PC-3 (cell line): Measurements from ENCODE around the gene AFF1. TPM values are rescaled to one million over a fixed set of nuclear protein-coding genes. Genes with fewer than 3 reads are reported as not detected.

ENCODE experiments used
- ATAC-seq: fragments of 200-7000 bp; cut with Tn5 transposase; 2 replicates; pipeline ENCODE4 v1.9.1; 2020; ENCODE audit warnings: mild to moderate bottlenecking, moderate library complexity
- BruUV-seq: library from RNA; stranded (reverse); fragments of 400-500 nt; replicated peaks from 2 replicates; lab custom pipeline; 2021; lab: Mats Ljungman, UMichigan
- CTCF ChIA-PET: fragments of 300-600 bp; sonication (Branson Sonifier 250); formaldehyde crosslinking; loops from one replicate; lab custom pipeline; 2022; ENCODE audit warnings: antibody characterized with exemption; lab: Charles Lee
- POLR2A ChIA-PET: fragments of 300-600 bp; sonication (Branson Sonifier 250); formaldehyde crosslinking; loops from one replicate; lab custom pipeline; 2022; ENCODE audit warnings: antibody characterized with exemption; ENCODE audit not compliant: unreplicated experiment; lab: Charles Lee
- DNase-seq: peaks from one replicate; pipeline ENCODE4 v3.0.0-alpha.2; 2015
- H2AFZ ChIP-seq: fragments of 300-600 bp; sonication (generic); 2 replicates; pipeline ENCODE4 v1.6.0; 2016; ENCODE audit warnings: antibody characterized with exemption, low read length
- H3F3A ChIP-seq: fragments of 300-600 bp; sonication (generic); one replicate; pipeline ENCODE4 v1.6.0; 2017; ENCODE audit warnings: antibody characterized with exemption, low read length, control low read depth, mild to moderate bottlenecking; ENCODE audit not compliant: unreplicated experiment
- H3K27ac ChIP-seq: fragments of 300-600 bp; sonication (generic); 2 replicates; pipeline ENCODE4 v1.5.1; 2016; ENCODE audit warnings: mild to moderate bottlenecking, low read length
- H3K27me3 ChIP-seq: fragments of 300-600 bp; sonication (generic); 2 replicates; pipeline ENCODE4 v1.6.1; 2016; ENCODE audit warnings: low read length, mixed read lengths
- H3K36me3 ChIP-seq: fragments of 300-600 bp; sonication (generic); 2 replicates; pipeline ENCODE4 v1.6.1; 2016; ENCODE audit warnings: low read depth, mixed run types, low read length, mixed read lengths
- H3K4me1 ChIP-seq: fragments of 300-600 bp; sonication (generic); 2 replicates; pipeline ENCODE4 v1.5.1; 2016; ENCODE audit warnings: low read length; ENCODE audit not compliant: insufficient read depth
- H3K4me2 ChIP-seq: fragments of 300-600 bp; sonication (generic); 2 replicates; pipeline ENCODE4 v1.6.0; 2016; ENCODE audit warnings: low read length
- H3K4me3 ChIP-seq: fragments of 300-600 bp; sonication (generic); 2 replicates; pipeline ENCODE4 v1.5.1; 2016; ENCODE audit warnings: mild to moderate bottlenecking, low read length, mixed read lengths
- H3K79me2 ChIP-seq: fragments of 300-600 bp; sonication (generic); 2 replicates; pipeline ENCODE4 v1.6.1; 2017; ENCODE audit warnings: low read length, mixed read lengths
- H3K9ac ChIP-seq: fragments of 300-600 bp; sonication (generic); 2 replicates; pipeline ENCODE4 v1.6.0; 2016; ENCODE audit warnings: mild to moderate bottlenecking, low read length
- H3K9me2 ChIP-seq: fragments of 300-600 bp; sonication (generic); replicated peaks from 2 replicates; pipeline ENCODE4 v1.6.1; 2016; ENCODE audit warnings: mixed run types, low read length, mixed read lengths
- H3K9me3 ChIP-seq: fragments of 300-600 bp; sonication (generic); 2 replicates; pipeline ENCODE4 v1.6.1; 2016; ENCODE audit warnings: low read length, mixed read lengths
- H4K20me1 ChIP-seq: fragments of 300-600 bp; sonication (generic); 2 replicates; pipeline ENCODE4 v1.6.1; 2016; ENCODE audit warnings: low read length, mixed read lengths
- EZH2 ChIP-seq: fragments of 300-600 bp; sonication (generic); IDR thresholded peaks from one replicate; pipeline ENCODE4 v1.6.1; 2017; ENCODE audit warnings: antibody characterized with exemption, mild to moderate bottlenecking, low read length; ENCODE audit not compliant: unreplicated experiment
- EZH2phosphoT487 ChIP-seq: fragments of 300-600 bp; sonication (generic); IDR thresholded peaks from 2 replicates; pipeline ENCODE4 v1.6.1; 2018; ENCODE audit warnings: mild to moderate bottlenecking, antibody characterized with exemption, low read length, borderline replicate concordance
- intact Hi-C: fragments of 100-400 bp; cut with micrococcal nuclease; formaldehyde crosslinking; loops from 2 replicates; pipeline ENCODE4 v1.9.0; 2023
- total RNA-seq: library from RNA; depleted of rRNA; stranded (reverse); fragments of >200 nt; gene quantifications from 2 replicates; pipeline ENCODE4 v1.2.3, GENCODE V29; 2014
- TF ChIP-seq, protein P1 (sequence below): fragments of 300-600 bp; sonication (generic); conservative IDR thresholded peaks from 2 replicates; pipeline ENCODE4 v1.5.1; 2017; ENCODE audit warnings: antibody characterized with exemption, low read depth, mild to moderate bottlenecking, low read length

The AFF1 gene
- total RNA-seq, 1 experiment from 2014 or later = 8.1 TPM

DNA sequence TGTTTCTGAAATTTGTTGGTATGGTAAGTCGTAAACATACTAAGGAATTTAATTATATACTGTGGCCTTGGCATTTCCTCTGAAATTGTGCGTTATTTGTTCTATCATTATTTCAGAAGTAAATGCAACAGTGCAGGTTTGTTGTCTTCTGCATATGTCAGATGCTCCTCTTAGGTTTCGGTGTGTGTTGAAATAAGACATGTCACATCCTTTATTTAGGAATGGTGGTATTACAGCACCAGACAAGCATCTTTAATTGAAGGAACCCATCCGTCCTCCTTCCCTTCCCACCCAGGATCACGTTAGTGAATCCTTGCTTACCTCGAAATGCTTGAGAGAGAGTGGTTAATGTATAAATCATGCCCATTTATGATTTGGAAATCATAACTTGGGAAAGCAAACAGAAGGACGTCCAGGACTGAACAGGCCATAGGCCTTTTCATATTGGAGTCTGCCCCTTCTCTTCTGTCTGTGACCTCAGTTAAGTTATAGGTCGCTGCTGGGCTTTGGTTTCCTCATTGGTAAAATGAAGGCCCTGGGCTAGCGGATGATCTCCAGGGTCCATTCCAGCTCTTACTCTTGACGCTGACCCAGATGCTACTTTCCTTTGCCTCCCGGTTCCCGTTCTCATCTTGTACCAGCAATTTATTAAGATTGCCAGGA, 151.5 kb downstream of the AFF1 start:
- BruUV-seq = no TSS peak
- H2AFZ ChIP-seq = no peak overlapping the region

DNA sequence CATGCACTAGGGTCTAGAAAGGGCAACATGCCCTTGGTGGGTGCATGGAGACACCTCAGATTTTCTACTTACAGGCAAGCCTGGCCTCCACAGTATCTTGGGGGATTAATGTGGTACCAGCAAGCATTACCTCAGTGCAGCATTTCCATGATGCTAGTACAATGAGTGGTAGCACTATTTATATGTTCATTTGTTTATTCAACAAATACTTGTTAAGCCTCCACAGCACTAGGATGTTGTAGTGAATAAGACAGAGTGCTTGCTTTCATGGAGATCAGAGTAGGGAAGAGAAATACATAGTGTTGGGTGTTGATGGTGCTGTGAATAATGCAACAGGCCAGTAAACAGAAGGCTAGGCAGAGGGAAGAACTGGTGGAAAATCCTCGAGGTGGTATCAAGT, 152.2 kb downstream of the AFF1 start:
- H4K20me1 ChIP-seq = no peaks in the 10 kb centered on the region
- H3F3A ChIP-seq = no peaks in the 10 kb centered on the region
- TF ChIP-seq, protein P1, sequence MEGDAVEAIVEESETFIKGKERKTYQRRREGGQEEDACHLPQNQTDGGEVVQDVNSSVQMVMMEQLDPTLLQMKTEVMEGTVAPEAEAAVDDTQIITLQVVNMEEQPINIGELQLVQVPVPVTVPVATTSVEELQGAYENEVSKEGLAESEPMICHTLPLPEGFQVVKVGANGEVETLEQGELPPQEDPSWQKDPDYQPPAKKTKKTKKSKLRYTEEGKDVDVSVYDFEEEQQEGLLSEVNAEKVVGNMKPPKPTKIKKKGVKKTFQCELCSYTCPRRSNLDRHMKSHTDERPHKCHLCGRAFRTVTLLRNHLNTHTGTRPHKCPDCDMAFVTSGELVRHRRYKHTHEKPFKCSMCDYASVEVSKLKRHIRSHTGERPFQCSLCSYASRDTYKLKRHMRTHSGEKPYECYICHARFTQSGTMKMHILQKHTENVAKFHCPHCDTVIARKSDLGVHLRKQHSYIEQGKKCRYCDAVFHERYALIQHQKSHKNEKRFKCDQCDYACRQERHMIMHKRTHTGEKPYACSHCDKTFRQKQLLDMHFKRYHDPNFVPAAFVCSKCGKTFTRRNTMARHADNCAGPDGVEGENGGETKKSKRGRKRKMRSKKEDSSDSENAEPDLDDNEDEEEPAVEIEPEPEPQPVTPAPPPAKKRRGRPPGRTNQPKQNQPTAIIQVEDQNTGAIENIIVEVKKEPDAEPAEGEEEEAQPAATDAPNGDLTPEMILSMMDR = no peak
- TF ChIP-seq EZH2phosphoT487 = no peak
- TF ChIP-seq EZH2 = no peak
- no peak overlapping the region for H2AFZ ChIP-seq
- H3K9me2 ChIP-seq = no peaks in the 10 kb centered on the region
- H3K27ac ChIP-seq = no peak overlapping the region
- H3K9ac ChIP-seq = no peak overlapping the region
- H3K79me2 ChIP-seq = no peaks in the 10 kb centered on the region
- no peaks in the 10 kb centered on the region for H3K9me3 ChIP-seq
- H3K27me3 ChIP-seq = no peaks in the 10 kb centered on the region
- no TSS peak for BruUV-seq
- no peak overlapping the region for H3K4me2 ChIP-seq
- intact Hi-C loops = no loop called here
- ChIA-PET POLR2A (no interaction called here), CTCF (no interaction called here)
- H3K4me3 ChIP-seq = no peak overlapping the region
- H3K4me1 ChIP-seq = peaks cover 26% of the 10 kb centered on the region
- ATAC-seq (no peak), DNase-seq (no peak)
- peaks cover 6% of the 10 kb centered on the region; the same call in 1 of the 2 replicates for H3K36me3 ChIP-seq

More for the DNA sequence above, 151.5 kb downstream of the AFF1 start:
- Histone ChIP-seq H3K4me2 (no peak overlapping the region), H3K4me1 (peaks cover 19% of the 10 kb centered on the region), H3K9me2 (no peaks in the 10 kb centered on the region), H3K79me2 (no peaks in the 10 kb centered on the region), H3K36me3 (peaks cover 6% of the 10 kb centered on the region; the same call in 1 of the 2 replicates), H3K27ac (no peak overlapping the region), H4K20me1 (no peaks in the 10 kb centered on the region), H3K9ac (no peak overlapping the region), H3K27me3 (no peaks in the 10 kb centered on the region), H3F3A (no peaks in the 10 kb centered on the region), H3K9me3 (no peaks in the 10 kb centered on the region), H3K4me3 (no peak overlapping the region)
- TF ChIP-seq EZH2phosphoT487 (no peak), EZH2 (no peak)
- TF ChIP-seq, protein P1 = no peak
- DNase-seq (no peak), ATAC-seq (no peak)
- intact Hi-C loops = no loop called here
- CTCF ChIA-PET = no interaction called here
- POLR2A ChIA-PET = no interaction called here

DNA sequence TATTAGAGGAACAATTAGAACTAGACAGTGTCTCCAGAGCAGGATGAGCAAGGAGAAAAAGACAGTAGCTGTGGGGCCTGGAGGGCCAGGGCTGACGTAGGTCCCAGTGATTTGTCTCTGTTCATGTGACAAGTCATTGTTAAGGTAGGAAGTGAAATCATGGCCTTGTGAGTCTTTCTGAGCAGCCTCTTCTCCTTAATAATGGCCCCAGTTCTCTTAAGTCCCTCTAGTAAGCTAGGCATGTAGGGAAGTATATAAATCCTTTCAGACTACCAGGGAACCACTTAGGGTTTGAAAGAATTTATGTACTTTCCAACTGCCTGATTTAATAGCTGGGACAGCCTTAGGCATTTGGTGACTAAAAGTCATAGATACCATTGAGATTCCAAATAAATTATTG, 152.6 kb downstream of the AFF1 start:
- Histone ChIP-seq H4K20me1 (no peaks in the 10 kb centered on the region), H3K4me2 (no peak overlapping the region), H3K27me3 (no peaks in the 10 kb centered on the region), H3K4me1 (peaks cover 30% of the 10 kb centered on the region), H3K9ac (no peak overlapping the region), H3F3A (no peaks in the 10 kb centered on the region), H3K27ac (no peak overlapping the region), H3K4me3 (no peak overlapping the region), H3K79me2 (no peaks in the 10 kb centered on the region), H3K9me2 (no peaks in the 10 kb centered on the region), H2AFZ (no peak overlapping the region), H3K36me3 (peaks cover 6% of the 10 kb centered on the region; the same call in 1 of the 2 replicates), H3K9me3 (no peaks in the 10 kb centered on the region)
- CTCF ChIA-PET = interaction anchor here (0.6 kb wide), 1 partner anchor 165 kb away, joined by 3 read pairs; no protein-coding TSS in a partner anchor
- BruUV-seq = no TSS peak
- POLR2A ChIA-PET = no interaction called here
- DNase-seq (no peak), ATAC-seq (no peak)
- no peak for TF ChIP-seq EZH2phosphoT487
- TF ChIP-seq, protein P1 = no peak
- no peak for TF ChIP-seq EZH2
- intact Hi-C loops = no loop called here
